ENCODE data around the gene MFRP.

DNA sequence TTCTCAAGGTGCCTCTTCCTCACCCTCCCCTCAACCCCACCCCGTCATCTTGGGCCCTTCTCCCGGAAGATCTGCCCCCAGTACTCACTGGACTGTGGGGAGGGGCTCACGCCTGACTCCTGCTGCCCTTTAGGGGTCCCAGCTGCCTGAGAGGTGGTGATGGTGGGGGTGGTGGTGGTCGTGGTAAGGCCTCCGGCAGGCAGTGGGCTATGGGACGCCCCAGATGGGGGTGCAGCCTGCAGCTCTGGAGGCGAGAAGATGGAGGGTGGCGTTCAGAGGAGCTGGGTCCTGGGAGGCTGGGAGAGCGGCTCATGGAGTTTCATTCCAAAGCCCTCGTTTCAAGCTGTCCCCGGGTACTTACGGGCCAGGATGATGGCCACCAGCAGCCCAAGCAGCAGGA is 820 bp downstream of the MFRP start:
- no peak for TF ChIP-seq POLR2A (IDR thresholded peaks at IDR 0.05)
- no peak for TF ChIP-seq EP300 (IDR thresholded peaks at IDR 0.05)
- TF ChIP-seq, protein P1, sequence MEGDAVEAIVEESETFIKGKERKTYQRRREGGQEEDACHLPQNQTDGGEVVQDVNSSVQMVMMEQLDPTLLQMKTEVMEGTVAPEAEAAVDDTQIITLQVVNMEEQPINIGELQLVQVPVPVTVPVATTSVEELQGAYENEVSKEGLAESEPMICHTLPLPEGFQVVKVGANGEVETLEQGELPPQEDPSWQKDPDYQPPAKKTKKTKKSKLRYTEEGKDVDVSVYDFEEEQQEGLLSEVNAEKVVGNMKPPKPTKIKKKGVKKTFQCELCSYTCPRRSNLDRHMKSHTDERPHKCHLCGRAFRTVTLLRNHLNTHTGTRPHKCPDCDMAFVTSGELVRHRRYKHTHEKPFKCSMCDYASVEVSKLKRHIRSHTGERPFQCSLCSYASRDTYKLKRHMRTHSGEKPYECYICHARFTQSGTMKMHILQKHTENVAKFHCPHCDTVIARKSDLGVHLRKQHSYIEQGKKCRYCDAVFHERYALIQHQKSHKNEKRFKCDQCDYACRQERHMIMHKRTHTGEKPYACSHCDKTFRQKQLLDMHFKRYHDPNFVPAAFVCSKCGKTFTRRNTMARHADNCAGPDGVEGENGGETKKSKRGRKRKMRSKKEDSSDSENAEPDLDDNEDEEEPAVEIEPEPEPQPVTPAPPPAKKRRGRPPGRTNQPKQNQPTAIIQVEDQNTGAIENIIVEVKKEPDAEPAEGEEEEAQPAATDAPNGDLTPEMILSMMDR (IDR thresholded peaks at IDR 0.05), result no peak
- TF ChIP-seq POLR2AphosphoS5 (IDR thresholded peaks at IDR 0.05), result no peak
